Caki2 (cell line): ENCODE data around the gene E2F4. TPM values are rescaled to one million over a fixed set of nuclear protein-coding genes. Genes with fewer than 3 reads are reported as not detected.

ENCODE experiments used
- DNase-seq: peaks from one replicate; pipeline ENCODE4 v3.0.0-alpha.2; 2015; ENCODE audit warnings: low read depth
- in situ Hi-C: cut with HindIII; loops from 2 replicates; pipeline ENCODE4 v1.10.0; 2016; ENCODE audit warnings: low sequenced_read_pairs, low pct_unique_long_range_greater_than_20kb, mixed read lengths
- total RNA-seq: library from RNA; depleted of rRNA; stranded (reverse); fragments of >200 nt; shearing (Covaris generic); gene quantifications from 2 replicates; pipeline ENCODE4 v1.2.3, GENCODE V29; 2014; ENCODE audit warnings: low replicate concordance; rRNA removed

The E2F4 gene
- total RNA-seq: 58.8 and 91.2 TPM in 2 replicates

DNA sequence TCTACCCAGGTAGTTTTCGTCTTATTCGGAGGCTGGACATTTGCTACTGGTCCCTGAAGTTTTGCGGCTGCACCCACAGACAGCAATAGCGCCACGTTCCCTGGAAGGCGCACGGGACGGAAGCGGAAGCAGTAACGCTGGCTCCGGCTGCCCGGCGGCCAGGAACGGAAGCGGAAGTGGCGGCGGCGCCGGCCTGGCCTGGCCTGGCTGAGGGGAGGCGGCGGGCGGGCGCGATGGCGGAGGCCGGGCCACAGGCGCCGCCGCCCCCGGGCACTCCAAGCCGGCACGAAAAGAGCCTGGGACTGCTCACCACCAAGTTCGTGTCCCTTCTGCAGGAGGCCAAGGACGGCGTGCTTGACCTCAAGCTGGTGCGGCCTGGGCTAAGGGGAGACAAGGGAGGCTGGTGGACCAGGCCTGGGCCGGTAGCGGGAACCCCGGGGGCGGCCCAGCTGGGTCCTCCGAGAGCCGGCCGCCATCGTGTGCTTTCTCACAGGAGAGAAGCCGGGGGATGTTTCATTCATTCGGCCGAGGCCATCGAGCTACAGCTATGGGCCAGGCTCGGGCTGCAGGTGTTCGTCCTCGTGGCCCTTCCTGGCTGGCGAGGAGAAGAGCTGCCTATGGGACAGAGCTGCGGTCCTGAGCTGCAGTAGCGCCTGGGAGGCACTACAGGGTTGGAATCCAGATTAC, at the start of gene E2F4:
Gene E2F4, plus strand, starts transcription at position 161 of the 687 bp plus-strand sequence. Its CDS starts 73 bp downstream, at position 234.
- peak; percentile 78 for DNase-seq
- in situ Hi-C loops: no loop called here

GRCh38 chr16:67142342-67142741, 49.6 kb upstream of the E2F4 start:
- no peak for DNase-seq
- in situ Hi-C loops: no loop called here

DNA sequence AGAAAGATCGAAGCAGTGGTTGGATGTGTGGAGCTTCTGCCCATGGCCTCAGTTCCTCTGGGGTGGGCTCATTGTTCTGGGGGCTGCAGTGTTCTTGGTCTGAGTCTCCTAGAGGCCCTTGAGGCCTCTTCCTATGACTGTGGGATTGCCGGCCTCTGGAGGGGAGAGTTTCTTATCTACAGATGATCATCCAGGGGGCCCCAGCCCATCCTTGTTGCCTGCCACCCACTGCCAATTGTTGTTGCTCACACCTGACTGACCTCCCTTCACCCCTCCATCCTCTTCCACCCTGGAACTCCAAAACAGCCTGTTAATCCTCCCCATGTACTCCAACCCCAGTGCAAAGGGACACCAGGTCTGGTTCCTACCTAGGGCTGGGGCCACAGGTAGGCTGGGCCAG, 47.0 kb upstream of the E2F4 start:
- in situ Hi-C loops: no loop called here
- DNase-seq: no peak

GRCh38 chr16:67145746-67146145, 46.2 kb upstream of the E2F4 start:
- in situ Hi-C loops: no loop called here
- DNase-seq: no peak

DNA sequence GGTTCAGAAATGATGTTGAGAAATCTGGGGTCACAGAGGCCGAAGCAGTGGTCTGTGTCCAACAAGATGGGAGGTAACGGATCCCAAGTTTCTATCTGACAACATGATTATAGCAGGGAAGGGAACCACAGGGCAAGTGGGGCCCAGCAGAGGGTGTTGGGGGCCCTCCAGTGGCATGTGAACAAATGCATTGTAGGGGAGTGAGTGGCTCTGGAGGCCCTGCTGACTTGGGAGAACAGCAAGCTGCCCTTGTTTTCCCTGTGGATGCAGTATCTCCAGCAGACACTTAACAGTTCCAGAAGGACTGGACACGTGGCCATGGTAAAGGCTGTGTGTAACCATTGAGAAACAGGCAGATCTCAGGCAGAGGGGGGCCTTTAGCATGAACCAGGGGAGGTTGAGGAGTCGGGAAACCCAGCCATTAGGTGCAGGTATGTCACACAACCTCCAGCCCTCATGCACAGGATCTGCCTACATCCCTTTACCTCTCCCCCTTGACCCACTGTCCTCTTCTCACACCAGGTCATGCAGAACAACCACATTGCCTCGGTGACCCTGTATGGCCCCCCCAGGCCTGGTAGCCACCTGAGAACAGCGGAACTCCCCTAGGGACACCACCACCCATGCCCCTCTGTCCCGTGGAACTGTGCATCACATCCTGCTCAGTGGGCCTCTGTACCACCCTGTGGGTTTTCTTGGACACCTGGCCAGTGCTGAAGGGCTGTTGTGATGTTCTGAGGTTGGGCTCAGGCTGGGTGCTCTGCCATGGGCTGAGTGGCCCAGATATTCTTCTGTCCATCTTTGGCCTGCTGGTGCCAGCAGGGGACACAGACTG, 45.2 kb upstream of the E2F4 start:
- no peak for DNase-seq
- in situ Hi-C loops: no loop called here

DNA sequence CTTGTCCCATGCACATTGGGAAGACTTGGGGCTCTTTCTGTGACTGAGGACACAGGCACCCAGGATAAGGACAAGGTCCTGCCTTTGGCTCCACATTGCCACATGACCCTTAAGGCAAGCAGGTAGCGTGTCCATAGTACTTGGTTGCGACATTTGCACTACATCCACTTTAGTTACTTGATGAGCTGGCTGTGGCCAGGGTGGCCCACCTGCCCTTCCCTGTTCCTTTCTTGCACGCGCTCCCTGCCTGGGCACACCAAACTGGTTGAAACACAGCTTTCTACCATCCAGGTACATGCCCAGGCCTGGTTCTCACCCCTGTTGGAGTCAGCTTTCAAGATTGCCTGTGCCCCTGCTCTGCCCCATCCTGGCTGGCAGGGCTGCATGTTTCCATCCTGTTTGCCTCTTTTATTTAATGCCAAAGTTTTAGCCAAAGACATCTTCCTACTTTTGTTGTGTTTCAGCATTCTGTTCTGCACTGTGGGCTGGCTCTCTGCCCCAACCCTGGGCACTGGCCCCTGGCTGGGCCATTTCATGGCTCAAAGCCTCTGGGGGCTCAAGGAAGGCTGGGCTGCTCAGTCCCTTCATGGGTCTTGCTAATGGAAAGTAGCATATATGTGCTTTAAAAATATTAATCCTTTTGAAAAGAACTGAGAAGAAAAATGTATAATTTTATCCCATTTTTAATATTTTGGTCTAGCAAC, 44.4 kb upstream of the E2F4 start:
- no peak for DNase-seq
- in situ Hi-C loops: no loop called here

DNA sequence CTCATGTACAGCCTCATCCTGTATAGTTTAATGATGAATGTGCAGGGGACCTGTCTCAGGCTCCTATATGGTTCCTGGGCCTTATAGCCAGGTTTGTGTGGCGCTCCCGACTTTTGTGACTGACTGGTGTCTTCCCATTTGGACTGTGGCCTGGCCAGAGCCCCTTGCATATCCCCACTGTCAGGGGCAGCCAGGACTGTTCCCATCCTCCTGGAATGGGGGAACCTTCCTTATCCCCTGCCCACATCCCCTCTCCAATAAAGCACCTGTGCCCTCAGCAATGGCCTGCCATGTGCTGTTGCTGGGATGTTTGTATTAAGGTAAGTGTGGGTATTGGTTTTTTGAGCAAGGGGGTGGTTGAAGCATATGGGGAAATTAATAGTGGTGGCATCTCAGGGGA, 43.7 kb upstream of the E2F4 start:
- in situ Hi-C loops: no loop called here
- no peak for DNase-seq

DNA sequence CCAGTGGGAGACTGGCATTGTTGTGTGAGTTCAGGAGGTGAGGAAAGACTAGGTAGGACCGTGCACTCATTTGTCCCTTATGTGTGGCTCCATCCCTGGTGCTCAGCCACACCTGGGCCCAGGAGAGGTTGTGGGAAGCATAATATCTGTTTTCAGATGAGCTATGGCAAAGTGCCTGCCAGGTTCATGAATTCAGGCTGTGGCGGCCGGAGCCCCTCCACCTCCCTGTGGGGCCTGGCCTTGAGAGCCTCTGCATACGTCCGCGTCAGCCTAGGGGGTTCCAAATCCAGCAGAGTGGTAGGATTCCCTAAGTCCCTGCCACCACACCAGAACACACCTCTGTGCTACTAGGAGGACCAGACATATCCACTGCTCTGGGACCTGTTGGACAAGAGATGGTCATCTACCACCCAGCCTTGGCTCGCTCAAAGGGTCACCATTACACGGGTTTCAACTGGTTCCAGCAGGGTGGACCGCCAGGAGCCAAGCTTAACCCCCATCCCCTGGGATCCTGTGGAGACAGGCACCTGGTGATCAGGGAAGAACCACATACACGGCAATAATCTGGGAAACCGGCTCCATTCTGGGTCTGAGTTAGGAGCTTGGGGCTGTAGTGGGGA, 43.2 kb upstream of the E2F4 start:
- DNase-seq: no peak
- in situ Hi-C loops: no loop called here

- DNase-seq: no peak
- in situ Hi-C loops: no loop called here
These were observed 42.5 kb upstream of the E2F4 start for GRCh38 chr16:67149276-67150046.

GRCh38 chr16:67150047-67150832, 41.7 kb upstream of the E2F4 start:
- no peak for DNase-seq
- in situ Hi-C loops: no loop called here

GRCh38 chr16:67150833-67151396, 41.0 kb upstream of the E2F4 start, which contains the start of gene B3GNT9:
TSS of gene B3GNT9 (minus strand) at chr16:67150998. CDS start at chr16:67150485, 513 bp downstream.
- in situ Hi-C loops: no loop called here
- no peak for DNase-seq

- DNase-seq: no peak
- in situ Hi-C loops: no loop called here
These were observed 40.4 kb upstream of the E2F4 start for GRCh38 chr16:67151431-67152097.

GRCh38 chr16:67154578-67155294, 37.2 kb upstream of the E2F4 start:
- in situ Hi-C loops: no loop called here
- no peak for DNase-seq

- in situ Hi-C loops: no loop called here
- DNase-seq: peak; percentile 51
These were observed 36.4 kb upstream of the E2F4 start for GRCh38 chr16:67155295-67156142.
